SU-DHL-6 (cell line): Measurements from ENCODE around the gene UNC5C.

Experiments used
- H2AFZ ChIP-seq: fragments of 200-600 bp; sonication (generic); 2 replicates; pipeline ENCODE4 v1.6.1; 2014; ENCODE audit warnings: low read depth, mild to moderate bottlenecking, moderate library complexity, mixed read lengths, antibody characterized with exemption, low read length; ENCODE audit not compliant: severe bottlenecking
- H3F3A ChIP-seq: fragments of 200-600 bp; shearing (Covaris generic); 2 replicates; pipeline ENCODE4 v1.6.0; 2016; ENCODE audit warnings: antibody characterized with exemption, mild to moderate bottlenecking; ENCODE audit not compliant: insufficient read depth
- H3K27ac ChIP-seq: fragments of 200-600 bp; sonication (generic); 2 replicates; pipeline ENCODE4 v1.5.1; 2016; ENCODE audit warnings: low read depth, mild to moderate bottlenecking, low read length, moderate library complexity, mixed read lengths
- H3K27me3 ChIP-seq: fragments of 200-600 bp; sonication (generic), shearing (Covaris generic); 2 replicates; pipeline ENCODE4 v1.6.0; 2014; ENCODE audit warnings: mild to moderate bottlenecking, low read length
- H3K36me3 ChIP-seq: fragments of 200-600 bp; sonication (generic); 2 replicates; pipeline ENCODE4 v1.6.1; 2014; ENCODE audit warnings: mild to moderate bottlenecking, low read length, mixed read lengths
- H3K4me2 ChIP-seq: fragments of 300-600, 200-600 bp; shearing (Covaris generic), sonication (generic); 2 replicates; pipeline ENCODE4 v1.6.0; 2014; ENCODE audit warnings: low read length, low read depth, mild to moderate bottlenecking; ENCODE audit not compliant: poor library complexity, severe bottlenecking
- H3K4me3 ChIP-seq: fragments of 200-600 bp; sonication (generic); 2 replicates; pipeline ENCODE4 v1.5.1; 2014; ENCODE audit warnings: antibody characterized with exemption, low read length, mild to moderate bottlenecking, mixed read lengths; ENCODE audit not compliant: insufficient read depth, poor library complexity, severe bottlenecking
- H3K79me2 ChIP-seq: fragments of 200-600 bp; sonication (generic); 2 replicates; pipeline ENCODE4 v1.6.1; 2014; ENCODE audit warnings: mild to moderate bottlenecking, low read length, moderate library complexity; ENCODE audit not compliant: insufficient read depth
- H3K9ac ChIP-seq: fragments of 200-600 bp; sonication (generic); 2 replicates; pipeline ENCODE4 v1.7.0; 2014; ENCODE audit warnings: mild to moderate bottlenecking, low read length
- H3K9me2 ChIP-seq: fragments of 200-600 bp; sonication (generic); replicated peaks from 2 replicates; pipeline ENCODE4 v1.6.1; 2014; ENCODE audit warnings: low read length; ENCODE audit not compliant: insufficient read depth
- H3K9me3 ChIP-seq: fragments of 200-600 bp; sonication (generic); 2 replicates; pipeline ENCODE4 v1.6.1; 2014; ENCODE audit warnings: low read length, mixed read lengths; ENCODE audit not compliant: insufficient read depth
- H4K20me1 ChIP-seq: fragments of 200-600 bp; sonication (generic); 2 replicates; pipeline ENCODE4 v1.6.1; 2014; ENCODE audit warnings: low read depth, mild to moderate bottlenecking, antibody characterized with exemption, low read length, moderate library complexity, mixed read lengths
- CTCF ChIP-seq: fragments of 200-600 bp; sonication (generic); IDR thresholded peaks from one replicate; pipeline ENCODE4 v1.5.1; 2017; ENCODE audit warnings: antibody characterized with exemption, mild to moderate bottlenecking, low read length, moderate library complexity; ENCODE audit not compliant: insufficient read depth, poor library complexity, severe bottlenecking
- EZH2phosphoT487 ChIP-seq: fragments of 200-600 bp; sonication (generic), shearing (Covaris generic); conservative IDR thresholded peaks from 2 replicates; pipeline ENCODE4 v1.6.1; 2018; ENCODE audit warnings: mild to moderate bottlenecking, antibody characterized with exemption, low read length, moderate library complexity, mixed read lengths

Gene UNC5C

GRCh38 chr4:95183656-95184408 is 364.9 kb downstream of the UNC5C start:
- Histone ChIP-seq H2AFZ (no peak overlapping the region), H3K9me3 (no peaks in the 10 kb centered on the region)
- TF ChIP-seq EZH2phosphoT487 = no peak
- no peak for TF ChIP-seq CTCF

GRCh38 chr4:95181996-95182306 is 366.8 kb downstream of the UNC5C start:
- Histone ChIP-seq H3K9me2 (no peaks in the 10 kb centered on the region), H3K36me3 (no peaks in the 10 kb centered on the region), H3K4me2 (no peak overlapping the region), H3K9ac (no peak overlapping the region), H3K79me2 (no peaks in the 10 kb centered on the region), H3K4me3 (no peak overlapping the region), H2AFZ (no peak overlapping the region), H3K27me3 (no peaks in the 10 kb centered on the region), H3F3A (no peaks in the 10 kb centered on the region), H4K20me1 (no peaks in the 10 kb centered on the region), H3K9me3 (no peaks in the 10 kb centered on the region), H3K27ac (no peak overlapping the region)
- no peak for TF ChIP-seq CTCF
- no peak for TF ChIP-seq EZH2phosphoT487

More at GRCh38 chr4:95183656-95184408, 364.9 kb downstream of the UNC5C start:
- H3K4me2 ChIP-seq = no peak overlapping the region
- no peaks in the 10 kb centered on the region for H3F3A ChIP-seq
- H3K79me2 ChIP-seq = no peaks in the 10 kb centered on the region
- no peak overlapping the region for H3K27ac ChIP-seq
- no peaks in the 10 kb centered on the region for H3K36me3 ChIP-seq
- H3K27me3 ChIP-seq = no peaks in the 10 kb centered on the region
- H4K20me1 ChIP-seq = no peaks in the 10 kb centered on the region
- no peak overlapping the region for H3K9ac ChIP-seq
- H3K4me3 ChIP-seq = no peak overlapping the region
- H3K9me2 ChIP-seq = no peaks in the 10 kb centered on the region

GRCh38 chr4:95181243-95181995 is 367.4 kb downstream of the UNC5C start:
- no peaks in the 10 kb centered on the region for H3K9me3 ChIP-seq
- H3K27ac ChIP-seq = no peak overlapping the region
- TF ChIP-seq EZH2phosphoT487 (no peak), CTCF (no peak)
- H4K20me1 ChIP-seq = no peaks in the 10 kb centered on the region
- H3F3A ChIP-seq = no peaks in the 10 kb centered on the region
- H3K4me2 ChIP-seq = no peak overlapping the region
- H3K9me2 ChIP-seq = no peaks in the 10 kb centered on the region
- no peaks in the 10 kb centered on the region for H3K36me3 ChIP-seq
- no peak overlapping the region for H2AFZ ChIP-seq
- H3K9ac ChIP-seq = no peak overlapping the region
- no peaks in the 10 kb centered on the region for H3K27me3 ChIP-seq
- H3K4me3 ChIP-seq = no peak overlapping the region
- H3K79me2 ChIP-seq = no peaks in the 10 kb centered on the region
